OCI-LY3 (cell line): ENCODE results near the gene HJURP.

Experiments used
- H2AFZ ChIP-seq: fragments of 200-600, 300-600 bp; shearing (Covaris generic); 2 replicates; pipeline ENCODE4 v1.6.0; 2014; ENCODE audit warnings: antibody characterized with exemption, low read depth, low read length
- H3K27ac ChIP-seq: fragments of 200-600, 300-600 bp; sonication (generic); 2 replicates; pipeline ENCODE4 v1.5.1; 2014; ENCODE audit warnings: mild to moderate bottlenecking, low read length, moderate library complexity, mixed read lengths
- H3K27me3 ChIP-seq: fragments of 200-600, 300-600 bp; sonication (generic); 2 replicates; pipeline ENCODE4 v1.6.1; 2014; ENCODE audit warnings: low read depth, low read length, mixed read lengths
- H3K36me3 ChIP-seq: fragments of 200-600, 300-600 bp; sonication (generic); replicated peaks from 2 replicates; pipeline ENCODE3; 2014; ENCODE audit warnings: low read depth, low read length, mixed read lengths
- H3K4me1 ChIP-seq: fragments of 300-600, 200-600 bp; sonication (generic); 2 replicates; pipeline ENCODE4 v1.6.1; 2014; ENCODE audit warnings: low read length, mixed read lengths
- H3K4me2 ChIP-seq: fragments of 200-600, 300-600 bp; sonication (generic); 2 replicates; pipeline ENCODE4 v1.6.1; 2014; ENCODE audit warnings: low read length, mixed read lengths
- H3K4me3 ChIP-seq: fragments of 300-600, 200-600 bp; sonication (generic); 2 replicates; pipeline ENCODE4 v1.5.1; 2014; ENCODE audit warnings: antibody characterized with exemption, mild to moderate bottlenecking, low read length, moderate library complexity
- H3K79me2 ChIP-seq: fragments of 300-600, 200-600 bp; shearing (Covaris generic); 2 replicates; pipeline ENCODE4 v1.6.1; 2014; ENCODE audit warnings: mild to moderate bottlenecking, low read length, mixed read lengths
- H3K9ac ChIP-seq: fragments of 300-600, 200-600 bp; shearing (Covaris generic); 2 replicates; pipeline ENCODE4 v1.6.0; 2014; ENCODE audit warnings: mild to moderate bottlenecking, low read length, moderate library complexity
- H3K9me3 ChIP-seq: fragments of 200-600, 300-600 bp; shearing (Covaris generic); 2 replicates; pipeline ENCODE4 v1.6.1; 2014; ENCODE audit warnings: low read length, mixed read lengths; ENCODE audit not compliant: insufficient read depth
- H4K20me1 ChIP-seq: fragments of 200-600, 300-600 bp; sonication (generic); 2 replicates; pipeline ENCODE4 v1.6.1; 2016; ENCODE audit warnings: low read length, mixed read lengths; ENCODE audit not compliant: insufficient read depth
- EZH2phosphoT487 ChIP-seq: fragments of 200-600 bp; shearing (Covaris generic); IDR thresholded peaks from 2 replicates; pipeline ENCODE4 v1.6.1; 2018; ENCODE audit warnings: antibody characterized with exemption, mixed run types, low read depth
- TF ChIP-seq, protein P1 (sequence below): fragments of 200-600, 300-600 bp; sonication (generic); IDR thresholded peaks from 2 replicates; pipeline ENCODE4 v1.5.1; 2014; ENCODE audit warnings: antibody characterized with exemption, low read length, low read depth

The HJURP gene

DNA sequence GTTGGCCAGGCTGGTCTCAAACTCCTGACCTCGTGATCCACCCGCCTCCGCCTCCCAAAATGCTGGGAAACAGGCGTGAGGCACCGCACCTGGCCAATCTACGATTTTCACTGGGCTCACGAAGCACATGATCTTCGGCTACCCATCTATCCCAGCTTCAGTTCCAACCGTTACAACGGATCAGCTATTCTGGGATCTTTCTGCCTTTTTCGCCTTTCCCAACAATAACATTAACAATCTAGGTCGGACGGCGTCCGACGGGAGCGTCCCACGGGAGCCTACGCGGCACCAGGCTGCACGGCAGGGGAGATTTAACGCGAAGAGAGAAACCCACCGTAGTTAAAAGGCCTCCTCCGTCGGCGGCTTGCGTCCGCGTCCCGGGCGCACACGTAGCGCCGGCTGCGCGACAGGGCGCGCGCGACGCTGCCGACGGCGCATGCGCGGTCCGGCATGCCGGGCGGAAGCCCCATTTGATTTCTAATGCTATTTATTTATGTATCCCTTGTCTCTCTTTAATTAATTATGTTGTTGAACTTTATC is 13.7 kb upstream of the HJURP start, which contains the start of gene MSL3B:
TSS of gene MSL3B (minus strand) at position 394 of the 540 bp plus-strand sequence.
- Histone ChIP-seq H3K4me3 (peak within 1 kb of the TSS; percentile 88), H3K9ac (peak within 1 kb of the TSS; percentile 69), H3K27me3 (no peaks in the 10 kb centered on the region), H3K79me2 (no peaks in the 10 kb centered on the region), H2AFZ (peak within 1 kb of the TSS; percentile 97), H3K36me3 (peaks cover 4% of the 10 kb centered on the region), H3K4me2 (peak within 1 kb of the TSS; percentile 68), H3K9me3 (no peaks in the 10 kb centered on the region; the same call in 1 of the 2 replicates), H3K4me1 (peaks cover 6% of the 10 kb centered on the region), H3K27ac (peak within 1 kb of the TSS; percentile 18; the same call in 1 of the 2 replicates), H4K20me1 (no peaks in the 10 kb centered on the region)
- TF ChIP-seq, protein P1, sequence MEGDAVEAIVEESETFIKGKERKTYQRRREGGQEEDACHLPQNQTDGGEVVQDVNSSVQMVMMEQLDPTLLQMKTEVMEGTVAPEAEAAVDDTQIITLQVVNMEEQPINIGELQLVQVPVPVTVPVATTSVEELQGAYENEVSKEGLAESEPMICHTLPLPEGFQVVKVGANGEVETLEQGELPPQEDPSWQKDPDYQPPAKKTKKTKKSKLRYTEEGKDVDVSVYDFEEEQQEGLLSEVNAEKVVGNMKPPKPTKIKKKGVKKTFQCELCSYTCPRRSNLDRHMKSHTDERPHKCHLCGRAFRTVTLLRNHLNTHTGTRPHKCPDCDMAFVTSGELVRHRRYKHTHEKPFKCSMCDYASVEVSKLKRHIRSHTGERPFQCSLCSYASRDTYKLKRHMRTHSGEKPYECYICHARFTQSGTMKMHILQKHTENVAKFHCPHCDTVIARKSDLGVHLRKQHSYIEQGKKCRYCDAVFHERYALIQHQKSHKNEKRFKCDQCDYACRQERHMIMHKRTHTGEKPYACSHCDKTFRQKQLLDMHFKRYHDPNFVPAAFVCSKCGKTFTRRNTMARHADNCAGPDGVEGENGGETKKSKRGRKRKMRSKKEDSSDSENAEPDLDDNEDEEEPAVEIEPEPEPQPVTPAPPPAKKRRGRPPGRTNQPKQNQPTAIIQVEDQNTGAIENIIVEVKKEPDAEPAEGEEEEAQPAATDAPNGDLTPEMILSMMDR: no peak
- TF ChIP-seq EZH2phosphoT487: no peak

DNA sequence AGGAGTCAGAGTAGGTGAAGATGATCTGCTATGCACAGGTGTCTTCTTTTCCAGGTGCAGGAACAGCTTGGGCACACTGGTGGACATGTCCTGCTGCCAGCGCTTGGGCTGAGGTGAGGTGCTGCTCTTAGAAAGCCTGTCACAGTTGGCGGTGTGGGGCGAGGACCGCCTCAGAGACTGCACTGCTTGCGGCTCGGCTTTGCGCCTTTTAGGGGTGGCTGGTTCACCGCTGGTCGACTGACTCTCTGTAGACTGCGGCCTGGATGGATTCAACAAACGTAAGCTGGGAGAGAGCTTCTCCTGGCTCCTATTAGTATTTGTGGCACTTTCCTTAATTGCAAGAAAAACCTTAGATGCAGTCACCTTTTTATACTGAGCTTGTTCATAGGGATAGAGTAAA is 12.1 kb upstream of the HJURP start:
- no peaks in the 10 kb centered on the region for H3K79me2 ChIP-seq
- H3K9ac ChIP-seq: no peak overlapping the region
- no peaks in the 10 kb centered on the region for H3K4me1 ChIP-seq
- H2AFZ ChIP-seq: no peak overlapping the region
- no peak overlapping the region for H3K4me3 ChIP-seq
- H3K27me3 ChIP-seq: no peaks in the 10 kb centered on the region
- no peaks in the 10 kb centered on the region for H4K20me1 ChIP-seq
- H3K4me2 ChIP-seq: no peak overlapping the region
- TF ChIP-seq EZH2phosphoT487: no peak
- TF ChIP-seq, protein P1: no peak
- H3K9me3 ChIP-seq: no peaks in the 10 kb centered on the region; the same call in 1 of the 2 replicates
- peaks cover 4% of the 10 kb centered on the region for H3K36me3 ChIP-seq
- no peak overlapping the region for H3K27ac ChIP-seq

DNA sequence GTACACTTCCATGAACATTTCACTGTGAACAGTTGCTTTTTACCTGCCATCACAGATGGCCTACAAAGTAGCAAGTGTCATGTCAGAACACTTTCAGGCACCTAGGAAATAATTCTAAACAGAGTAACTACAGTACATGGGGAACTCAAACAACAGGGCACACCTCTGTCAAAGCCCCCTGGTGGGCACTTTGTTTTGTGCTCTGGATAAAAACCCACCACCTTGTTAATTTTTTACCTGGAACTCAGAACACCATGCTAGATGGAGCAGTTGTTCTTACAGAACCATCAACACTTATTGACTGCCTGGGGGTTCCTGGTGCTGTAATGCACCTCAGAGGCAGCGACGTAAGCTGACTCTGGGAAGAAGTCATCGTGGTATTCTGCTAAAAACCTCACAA is 11.5 kb upstream of the HJURP start:
- TF ChIP-seq, protein P1: no peak
- TF ChIP-seq EZH2phosphoT487: no peak
- no peak overlapping the region for H2AFZ ChIP-seq
- H4K20me1 ChIP-seq: no peaks in the 10 kb centered on the region
- peaks cover 4% of the 10 kb centered on the region for H3K36me3 ChIP-seq
- no peak overlapping the region for H3K4me3 ChIP-seq
- H3K4me2 ChIP-seq: no peak overlapping the region
- H3K9me3 ChIP-seq: no peaks in the 10 kb centered on the region; the same call in 1 of the 2 replicates
- H3K79me2 ChIP-seq: no peaks in the 10 kb centered on the region
- H3K9ac ChIP-seq: no peak overlapping the region
- no peaks in the 10 kb centered on the region for H3K27me3 ChIP-seq
- no peaks in the 10 kb centered on the region for H3K4me1 ChIP-seq
- H3K27ac ChIP-seq: no peak overlapping the region

DNA sequence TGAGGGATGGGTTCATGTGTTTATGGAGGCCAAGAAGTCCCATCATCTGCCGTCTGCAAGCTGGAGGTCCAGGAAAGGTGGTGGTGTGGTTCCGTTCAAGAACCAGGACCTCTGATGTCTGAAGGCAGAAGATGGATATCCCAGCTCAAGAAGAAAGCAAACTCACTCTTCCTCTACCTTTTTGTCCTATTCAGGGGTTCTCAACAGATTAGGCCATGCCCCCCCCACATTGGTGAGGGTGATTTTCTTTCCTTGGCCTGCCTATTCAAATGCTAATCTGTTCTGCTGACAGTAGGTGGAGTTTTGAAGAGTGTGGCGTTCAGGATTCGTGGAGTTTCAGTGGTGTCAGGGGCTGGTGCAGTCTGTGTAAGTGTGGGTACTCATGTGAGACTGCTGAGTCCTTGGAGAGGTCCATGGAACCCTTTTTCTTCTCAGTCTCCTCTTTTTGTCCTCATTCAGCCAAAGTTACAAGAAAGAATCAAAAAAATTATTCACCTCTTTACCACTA is 8.0 kb upstream of the HJURP start:
- no peak for TF ChIP-seq EZH2phosphoT487
- TF ChIP-seq, protein P1: no peak
- Histone ChIP-seq H3K27ac (no peak overlapping the region), H3K4me1 (no peaks in the 10 kb centered on the region), H3K4me2 (no peak overlapping the region), H3K79me2 (no peaks in the 10 kb centered on the region), H3K9ac (no peak overlapping the region), H4K20me1 (no peaks in the 10 kb centered on the region), H3K9me3 (no peaks in the 10 kb centered on the region; the same call in 1 of the 2 replicates), H3K27me3 (no peaks in the 10 kb centered on the region), H3K36me3 (peaks cover 4% of the 10 kb centered on the region), H2AFZ (no peak overlapping the region), H3K4me3 (no peak overlapping the region)
